HepG2 (cell line): ENCODE measurements around the gene KIF2C. TPM values are rescaled to one million over a fixed set of nuclear protein-coding genes. Genes with fewer than 3 reads are reported as not detected.

Experiments
- GPN1 ChIP-seq: sonication (generic); formaldehyde crosslinking; IDR thresholded peaks from 2 replicates; pipeline ENCODE4 v1.5.1; 2020; ENCODE audit warnings: missing genetic modification reagents, borderline replicate concordance
- GTF3A ChIP-seq: sonication (generic); formaldehyde crosslinking; conservative IDR thresholded peaks from 2 replicates; pipeline ENCODE4 v1.4.0; 2020; ENCODE audit warnings: mild to moderate bottlenecking, missing genetic modification reagents
- HDAC6 ChIP-seq: fragments of 200-600 bp; sonication (generic); IDR thresholded peaks from 2 replicates; pipeline ENCODE4 v1.7.0; 2017; ENCODE audit warnings: mild to moderate bottlenecking, antibody characterized with exemption, low read length, low read depth
- ISX ChIP-seq: sonication (generic); formaldehyde crosslinking; conservative IDR thresholded peaks from 2 replicates; pipeline ENCODE4 v1.5.0; 2020; ENCODE audit warnings: missing genetic modification reagents
- JUNB ChIP-seq: sonication (generic); formaldehyde crosslinking; IDR thresholded peaks from 2 replicates; pipeline ENCODE4 v1.8.0; 2022; ENCODE audit warnings: missing genetic modification reagents, mild to moderate bottlenecking, borderline replicate concordance
- RBAK ChIP-seq: sonication (generic); formaldehyde crosslinking; IDR thresholded peaks from 2 replicates; pipeline ENCODE4 v1.5.1; 2020; ENCODE audit warnings: mild to moderate bottlenecking, missing genetic modification reagents
- STAT5B ChIP-seq: sonication (generic); formaldehyde crosslinking; IDR thresholded peaks from 2 replicates; pipeline ENCODE4 v1.4.0; 2020; ENCODE audit warnings: missing genetic modification reagents
- ZC3H4 ChIP-seq: sonication (generic); formaldehyde crosslinking; IDR thresholded peaks from 2 replicates; pipeline ENCODE4 v1.4.0; 2020; ENCODE audit warnings: missing genetic modification reagents, borderline replicate concordance
- ZFYVE20 ChIP-seq: sonication (generic); formaldehyde crosslinking; IDR thresholded peaks from 2 replicates; pipeline ENCODE4 v1.8.0; 2023; ENCODE audit warnings: low read depth, mild to moderate bottlenecking, moderate library complexity, missing genetic modification reagents, borderline replicate concordance
- ZNF335 ChIP-seq: sonication (generic); formaldehyde crosslinking; IDR thresholded peaks from 2 replicates; pipeline ENCODE4 v1.4.0; 2020; ENCODE audit warnings: missing genetic modification reagents
- ZNF501 ChIP-seq: sonication (generic); formaldehyde crosslinking; IDR thresholded peaks from 2 replicates; pipeline ENCODE4 v1.5.1; 2020; ENCODE audit warnings: mild to moderate bottlenecking, moderate library complexity, missing genetic modification reagents
- ZNF660 ChIP-seq: sonication (generic); formaldehyde crosslinking; IDR thresholded peaks from 2 replicates; pipeline ENCODE4 v1.5.1; 2020; ENCODE audit warnings: mild to moderate bottlenecking, low read depth, missing genetic modification reagents, borderline replicate concordance
- ZNF720 ChIP-seq: sonication (generic); formaldehyde crosslinking; IDR thresholded peaks from 2 replicates; pipeline ENCODE4 v1.4.0; 2020; ENCODE audit warnings: missing genetic modification reagents
- ZNF780A ChIP-seq: sonication (generic); formaldehyde crosslinking; IDR thresholded peaks from 2 replicates; pipeline ENCODE4 v1.8.0; 2022; ENCODE audit warnings: mild to moderate bottlenecking, missing genetic modification reagents, moderate library complexity
- ZSCAN12 ChIP-seq: sonication (generic); formaldehyde crosslinking; IDR thresholded peaks from 2 replicates; pipeline ENCODE4 v1.9.0; 2021; ENCODE audit warnings: mild to moderate bottlenecking, missing genetic modification reagents
- ZZZ3 ChIP-seq: sonication (generic); formaldehyde crosslinking; IDR thresholded peaks from 2 replicates; pipeline ENCODE4 v1.4.0; 2020; ENCODE audit warnings: missing genetic modification reagents, mild to moderate bottlenecking, borderline replicate concordance
- polyA plus RNA-seq, 8 experiments: library from polyadenylated mRNA; depleted of rRNA in 3 of 8; stranded (reverse) in 7 of 8; unstranded in 1 of 8; fragments of >200 nt; fragmentation: Illumina TruSeq in 4 of 8; extraction: Trizol in 4 of 8; gene quantifications; 2 replicates each; pipeline versions ENCODE4 v1.2.1 to v1.2.3, GENCODE V29; 2011 to 2016; ENCODE audit warnings: low read depth in 4 of 8, missing spikeins in 1 of 8, mixed read lengths in 1 of 8; ENCODE audit not compliant: insufficient read depth in 1 of 8
- total RNA-seq, 5 experiments: library from RNA; depleted of rRNA; stranded (reverse); fragments of >200 nt; fragmentation: Illumina TruSeq; extraction: Trizol; gene quantifications; 2 replicates each; pipeline ENCODE4 v1.2.3, GENCODE V29; 2016; ENCODE audit warnings: low read depth in 1 of 5
- TF ChIP-seq, protein P1 (sequence below): sonication (generic); formaldehyde crosslinking; IDR thresholded peaks from 2 replicates; pipeline ENCODE4 v1.5.1; 2020; ENCODE audit warnings: mild to moderate bottlenecking, missing genetic modification reagents, moderate library complexity
- TF ChIP-seq, protein P2 (sequence below): sonication (generic); formaldehyde crosslinking; IDR thresholded peaks from 2 replicates; pipeline ENCODE4 v1.4.0; 2020; ENCODE audit warnings: low read depth, mild to moderate bottlenecking, missing genetic modification reagents
- TF ChIP-seq, protein P3 (sequence below): sonication (generic); formaldehyde crosslinking; conservative IDR thresholded peaks from 2 replicates; pipeline ENCODE4 v1.8.1; 2023; ENCODE audit warnings: missing genetic modification reagents
- TF ChIP-seq, protein P4 (sequence below): sonication (generic); formaldehyde crosslinking; IDR thresholded peaks from 2 replicates; pipeline ENCODE4 v1.5.1; 2020; ENCODE audit warnings: mild to moderate bottlenecking, missing genetic modification reagents, borderline replicate concordance
- TF ChIP-seq, protein P5 (sequence below): sonication (generic); formaldehyde crosslinking; IDR thresholded peaks from 2 replicates; pipeline ENCODE4 v1.4.0; 2020; ENCODE audit warnings: mild to moderate bottlenecking, low read depth, missing genetic modification reagents
- TF ChIP-seq, protein P6 (sequence below): sonication (generic); formaldehyde crosslinking; IDR thresholded peaks from 2 replicates; pipeline ENCODE4 v1.4.0; 2020; ENCODE audit warnings: mild to moderate bottlenecking, missing genetic modification reagents
- TF ChIP-seq, protein P7 (sequence below): IDR thresholded peaks from 2 replicates; pipeline ENCODE4 v1.6.1; 2012; ENCODE audit warnings: inconsistent platforms

KIF2C gene
- total and polyA plus RNA-seq, 2 of the 13 experiments (the other 11 are each of a cell fraction or from before 2014, with no cell fraction given) = 29.7 to 53.7 TPM

DNA sequence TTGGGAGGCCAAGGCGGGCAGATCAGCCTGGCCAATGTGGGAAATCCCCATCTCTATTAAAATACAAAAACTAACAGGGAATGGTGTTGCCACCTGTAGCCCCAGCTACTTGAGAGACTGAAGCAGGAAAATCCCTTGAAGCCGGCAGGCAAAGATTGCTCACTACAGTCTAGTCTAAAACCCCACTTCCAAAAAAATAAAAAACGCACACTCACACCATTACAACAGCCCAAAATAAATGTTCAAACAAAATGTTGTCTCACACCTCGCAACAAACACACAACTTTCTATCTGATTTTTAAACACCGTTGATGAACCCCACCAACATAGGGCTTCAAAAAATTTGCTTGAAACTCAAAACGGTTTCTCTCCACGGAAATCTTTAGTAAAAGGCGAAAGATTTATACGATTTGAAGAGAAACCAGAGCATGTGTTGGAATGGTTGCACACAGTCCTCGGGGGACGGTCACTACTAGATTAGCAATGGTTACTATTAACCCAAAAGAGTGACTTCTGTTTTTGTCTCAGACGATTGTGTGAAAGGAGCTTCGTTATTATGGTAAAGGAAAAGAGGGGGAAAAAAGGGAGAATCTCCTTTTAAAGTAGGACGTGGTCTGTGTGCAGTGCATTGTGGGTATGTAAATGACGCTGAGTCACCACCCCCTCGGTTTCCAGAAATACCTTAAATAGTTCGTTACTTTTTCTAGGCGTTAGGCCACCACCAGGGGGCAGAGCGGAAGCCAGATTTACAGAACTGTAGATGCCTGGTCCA lies 8.7 kb upstream of the KIF2C start, which contains the start of gene RNU5D-1 (continued):
- TF ChIP-seq, protein P1, sequence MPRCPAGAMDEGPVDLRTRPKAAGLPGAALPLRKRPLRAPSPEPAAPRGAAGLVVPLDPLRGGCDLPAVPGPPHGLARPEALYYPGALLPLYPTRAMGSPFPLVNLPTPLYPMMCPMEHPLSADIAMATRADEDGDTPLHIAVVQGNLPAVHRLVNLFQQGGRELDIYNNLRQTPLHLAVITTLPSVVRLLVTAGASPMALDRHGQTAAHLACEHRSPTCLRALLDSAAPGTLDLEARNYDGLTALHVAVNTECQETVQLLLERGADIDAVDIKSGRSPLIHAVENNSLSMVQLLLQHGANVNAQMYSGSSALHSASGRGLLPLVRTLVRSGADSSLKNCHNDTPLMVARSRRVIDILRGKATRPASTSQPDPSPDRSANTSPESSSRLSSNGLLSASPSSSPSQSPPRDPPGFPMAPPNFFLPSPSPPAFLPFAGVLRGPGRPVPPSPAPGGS (CRISPR knock-in tag) = 0 out of 2 replicates have a peak, but pooled peaks have one; percentile 35
- TF ChIP-seq, protein P2, sequence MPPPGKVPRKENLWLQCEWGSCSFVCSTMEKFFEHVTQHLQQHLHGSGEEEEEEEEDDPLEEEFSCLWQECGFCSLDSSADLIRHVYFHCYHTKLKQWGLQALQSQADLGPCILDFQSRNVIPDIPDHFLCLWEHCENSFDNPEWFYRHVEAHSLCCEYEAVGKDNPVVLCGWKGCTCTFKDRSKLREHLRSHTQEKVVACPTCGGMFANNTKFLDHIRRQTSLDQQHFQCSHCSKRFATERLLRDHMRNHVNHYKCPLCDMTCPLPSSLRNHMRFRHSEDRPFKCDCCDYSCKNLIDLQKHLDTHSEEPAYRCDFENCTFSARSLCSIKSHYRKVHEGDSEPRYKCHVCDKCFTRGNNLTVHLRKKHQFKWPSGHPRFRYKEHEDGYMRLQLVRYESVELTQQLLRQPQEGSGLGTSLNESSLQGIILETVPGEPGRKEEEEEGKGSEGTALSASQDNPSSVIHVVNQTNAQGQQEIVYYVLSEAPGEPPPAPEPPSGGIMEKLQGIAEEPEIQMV (CRISPR knock-in tag) = no peak
- TF ChIP-seq, protein P3, sequence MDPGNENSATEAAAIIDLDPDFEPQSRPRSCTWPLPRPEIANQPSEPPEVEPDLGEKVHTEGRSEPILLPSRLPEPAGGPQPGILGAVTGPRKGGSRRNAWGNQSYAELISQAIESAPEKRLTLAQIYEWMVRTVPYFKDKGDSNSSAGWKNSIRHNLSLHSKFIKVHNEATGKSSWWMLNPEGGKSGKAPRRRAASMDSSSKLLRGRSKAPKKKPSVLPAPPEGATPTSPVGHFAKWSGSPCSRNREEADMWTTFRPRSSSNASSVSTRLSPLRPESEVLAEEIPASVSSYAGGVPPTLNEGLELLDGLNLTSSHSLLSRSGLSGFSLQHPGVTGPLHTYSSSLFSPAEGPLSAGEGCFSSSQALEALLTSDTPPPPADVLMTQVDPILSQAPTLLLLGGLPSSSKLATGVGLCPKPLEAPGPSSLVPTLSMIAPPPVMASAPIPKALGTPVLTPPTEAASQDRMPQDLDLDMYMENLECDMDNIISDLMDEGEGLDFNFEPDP (CRISPR knock-in tag) = 0 out of 2 replicates have a peak, but pooled peaks have one; percentile 57
- TF ChIP-seq, protein P4, sequence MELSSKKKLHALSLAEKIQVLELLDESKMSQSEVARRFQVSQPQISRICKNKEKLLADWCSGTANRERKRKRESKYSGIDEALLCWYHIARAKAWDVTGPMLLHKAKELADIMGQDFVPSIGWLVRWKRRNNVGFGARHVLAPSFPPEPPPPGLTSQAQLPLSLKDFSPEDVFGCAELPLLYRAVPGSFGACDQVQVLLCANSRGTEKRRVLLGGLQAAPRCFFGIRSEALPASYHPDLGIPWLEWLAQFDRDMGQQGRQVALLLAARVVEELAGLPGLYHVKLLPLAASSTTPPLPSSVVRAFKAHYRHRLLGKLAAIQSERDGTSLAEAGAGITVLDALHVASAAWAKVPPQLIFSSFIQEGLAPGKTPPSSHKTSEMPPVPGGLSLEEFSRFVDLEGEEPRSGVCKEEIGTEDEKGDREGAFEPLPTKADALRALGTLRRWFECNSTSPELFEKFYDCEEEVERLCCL (CRISPR knock-in tag) = no peak
- TF ChIP-seq ZNF720 (CRISPR knock-in tag) (no peak), ZNF501 (CRISPR knock-in tag) (no peak), ZFYVE20 (CRISPR knock-in tag) (no peak), GTF3A (no peak), JUNB (CRISPR knock-in tag) (peak; percentile 82; the same call in 1 of the 2 replicates), RBAK (CRISPR knock-in tag) (no peak), ZZZ3 (CRISPR knock-in tag) (no peak), ZC3H4 (peak; percentile 88; the same call in 1 of the 2 replicates), GPN1 (CRISPR knock-in tag) (no peak), ZSCAN12 (CRISPR knock-in tag) (no peak), HDAC6 (0 out of 2 replicates have a peak, but pooled peaks have one; percentile 79), ZNF335 (peak; percentile 82; the same call in 1 of the 2 replicates), ZNF660 (no peak), ZNF780A (CRISPR knock-in tag) (no peak), STAT5B (CRISPR knock-in tag) (no peak), ISX (CRISPR knock-in tag) (no peak)
- TF ChIP-seq, protein P5, sequence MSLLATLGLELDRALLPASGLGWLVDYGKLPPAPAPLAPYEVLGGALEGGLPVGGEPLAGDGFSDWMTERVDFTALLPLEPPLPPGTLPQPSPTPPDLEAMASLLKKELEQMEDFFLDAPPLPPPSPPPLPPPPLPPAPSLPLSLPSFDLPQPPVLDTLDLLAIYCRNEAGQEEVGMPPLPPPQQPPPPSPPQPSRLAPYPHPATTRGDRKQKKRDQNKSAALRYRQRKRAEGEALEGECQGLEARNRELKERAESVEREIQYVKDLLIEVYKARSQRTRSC (CRISPR knock-in tag) = no peak
- TF ChIP-seq, protein P6, sequence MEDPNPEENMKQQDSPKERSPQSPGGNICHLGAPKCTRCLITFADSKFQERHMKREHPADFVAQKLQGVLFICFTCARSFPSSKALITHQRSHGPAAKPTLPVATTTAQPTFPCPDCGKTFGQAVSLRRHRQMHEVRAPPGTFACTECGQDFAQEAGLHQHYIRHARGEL (CRISPR knock-in tag) = no peak
- TF ChIP-seq, protein P7, sequence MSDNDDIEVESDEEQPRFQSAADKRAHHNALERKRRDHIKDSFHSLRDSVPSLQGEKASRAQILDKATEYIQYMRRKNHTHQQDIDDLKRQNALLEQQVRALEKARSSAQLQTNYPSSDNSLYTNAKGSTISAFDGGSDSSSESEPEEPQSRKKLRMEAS = peak; percentile 80
